ENCODE data around the gene MCEMP1.

Gene MCEMP1

GRCh38 chr19:7680606-7681339 lies 3.9 kb downstream of the MCEMP1 start, which contains the start of gene TRAPPC5:
TRAPPC5 (plus strand) TSS chr19:7680833; CDS start chr19:7682254, 1,421 bp downstream.
- peaks cover 9 to 25% (median 21%) of the 10 kb centered on the region in 5 donors for H3K27me3 ChIP-seq (ENCODE audit: control insufficient read depth in 5 of 5, insufficient read depth in 4 of 5, low read length in 5 of 5)
- H3K4me1 ChIP-seq (ENCODE audit: control insufficient read depth in 5 of 5, insufficient read depth in 5 of 5, low read length in 5 of 5): peaks cover 0 to 32% (median 16%) of the 10 kb centered on the region in 5 donors
- H3K36me3 ChIP-seq (ENCODE audit: control insufficient read depth in 5 of 5, insufficient read depth in 5 of 5, low read length in 5 of 5): peaks cover 0 to 26% (median 13%) of the 10 kb centered on the region in 5 donors
- peak within 1 kb of the TSS in 4 of 5 donors; percentile 91 to 99 (median 96) for H3K9ac ChIP-seq (ENCODE audit: low read length in 5 of 5)
- H3K9me3 ChIP-seq (ENCODE audit: control insufficient read depth in 5 of 5, low read length in 5 of 5): peaks cover 0 to 3% (median 0%) of the 10 kb centered on the region in 5 donors
- H3K27ac ChIP-seq (ENCODE audit: low read depth, low read length): peak within 1 kb of the TSS; percentile 67
- peak within 1 kb of the TSS; percentile 76 to 95 (median 93) for H3K4me3 ChIP-seq (ENCODE audit: low read depth in 1 of 5, low read length in 5 of 5)

- H3K27ac ChIP-seq (ENCODE audit: low read depth, low read length): peak overlapping the region; percentile 67
- H3K4me1 ChIP-seq (ENCODE audit: control insufficient read depth in 5 of 5, insufficient read depth in 5 of 5, low read length in 5 of 5): peaks cover 0 to 31% (median 16%) of the 10 kb centered on the region in 5 donors
- H3K4me3 ChIP-seq (ENCODE audit: low read depth in 1 of 5, low read length in 5 of 5): peak overlapping the region; percentile 76 to 95 (median 93)
- peaks cover 9 to 25% (median 21%) of the 10 kb centered on the region in 5 donors for H3K27me3 ChIP-seq (ENCODE audit: control insufficient read depth in 5 of 5, insufficient read depth in 4 of 5, low read length in 5 of 5)
- peaks cover 0 to 3% (median 0%) of the 10 kb centered on the region in 5 donors for H3K9me3 ChIP-seq (ENCODE audit: control insufficient read depth in 5 of 5, low read length in 5 of 5)
- H3K9ac ChIP-seq (ENCODE audit: low read length in 5 of 5): peak overlapping the region in 4 of 5 donors; percentile 91 to 99 (median 96)
- peaks cover 0 to 26% (median 13%) of the 10 kb centered on the region in 5 donors for H3K36me3 ChIP-seq (ENCODE audit: control insufficient read depth in 5 of 5, insufficient read depth in 5 of 5, low read length in 5 of 5)
Measured at GRCh38 chr19:7681340-7682174, 4.7 kb downstream of the MCEMP1 start.

GRCh38 chr19:7682175-7682855 lies 5.4 kb downstream of the MCEMP1 start:
- peak overlapping the region in 4 of 5 donors; percentile 76 to 95 (median 94) for H3K4me3 ChIP-seq (ENCODE audit: low read depth in 1 of 5, low read length in 5 of 5)
- H3K27ac ChIP-seq (ENCODE audit: low read depth, low read length): no peak overlapping the region
- H3K9ac ChIP-seq (ENCODE audit: low read length in 5 of 5): peak overlapping the region in 2 of 5 donors; percentile 98 to 99
- H3K36me3 ChIP-seq (ENCODE audit: control insufficient read depth in 5 of 5, insufficient read depth in 5 of 5, low read length in 5 of 5): peaks cover 0 to 26% (median 13%) of the 10 kb centered on the region in 5 donors
- peaks cover 0 to 26% (median 16%) of the 10 kb centered on the region in 5 donors for H3K4me1 ChIP-seq (ENCODE audit: control insufficient read depth in 5 of 5, insufficient read depth in 5 of 5, low read length in 5 of 5)
- peaks cover 9 to 21% (median 16%) of the 10 kb centered on the region in 5 donors for H3K27me3 ChIP-seq (ENCODE audit: control insufficient read depth in 5 of 5, insufficient read depth in 4 of 5, low read length in 5 of 5)
- peaks cover 0 to 3% (median 0%) of the 10 kb centered on the region in 5 donors for H3K9me3 ChIP-seq (ENCODE audit: control insufficient read depth in 5 of 5, low read length in 5 of 5)

DNA sequence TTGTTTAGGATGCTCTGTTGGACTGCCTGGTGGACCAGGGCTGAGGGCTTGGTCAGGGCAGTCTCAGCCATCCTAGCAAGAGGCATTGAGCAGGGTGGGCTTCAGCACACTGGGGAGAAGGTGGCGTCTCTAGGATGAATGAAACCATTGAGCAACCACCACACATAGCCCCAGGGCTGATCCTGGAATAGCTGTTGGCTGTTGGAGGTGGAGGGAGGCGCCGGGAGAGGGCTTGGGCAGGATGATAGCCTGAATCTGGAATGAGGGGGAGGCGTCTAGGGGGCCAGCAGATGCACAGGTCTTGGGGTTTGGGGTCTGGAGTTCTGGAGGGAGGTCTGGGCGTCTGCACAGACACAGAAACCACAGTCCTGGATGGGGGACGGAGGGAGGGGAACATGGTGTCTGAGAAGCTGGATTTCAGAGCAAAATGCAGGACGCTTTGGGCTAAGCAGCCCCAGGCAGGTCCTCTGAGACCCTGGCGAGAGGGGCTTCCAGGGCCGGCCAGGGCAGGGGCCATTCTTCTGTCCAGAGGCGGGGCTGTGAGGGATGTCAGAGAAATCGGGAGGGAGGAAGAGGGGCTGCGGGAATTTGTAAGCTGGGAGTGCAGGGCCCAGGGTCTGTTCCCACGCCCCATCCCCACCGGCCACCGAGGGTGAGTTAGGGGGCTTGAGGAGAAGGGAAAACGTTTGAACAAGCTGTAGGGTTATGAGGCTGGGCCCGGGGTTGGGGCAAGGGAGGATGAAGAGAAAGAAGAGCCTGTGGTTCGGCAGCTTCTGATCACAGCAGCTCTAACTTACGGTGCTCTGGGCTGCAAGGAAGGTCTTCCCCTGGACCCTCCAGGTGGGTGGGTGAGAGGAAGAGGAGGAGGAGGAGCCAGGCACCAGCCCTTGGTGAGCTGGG lies 8.9 kb downstream of the MCEMP1 start:
- no peak overlapping the region for H3K27ac ChIP-seq (ENCODE audit: low read depth, low read length)
- H3K36me3 ChIP-seq (ENCODE audit: control insufficient read depth in 5 of 5, insufficient read depth in 5 of 5, low read length in 5 of 5): peaks cover 0 to 26% (median 13%) of the 10 kb centered on the region in 5 donors
- no peaks in the 10 kb centered on the region for H3K9me3 ChIP-seq (ENCODE audit: control insufficient read depth in 5 of 5, low read length in 5 of 5)
- peaks cover 0 to 17% (median 13%) of the 10 kb centered on the region in 5 donors for H3K4me1 ChIP-seq (ENCODE audit: control insufficient read depth in 5 of 5, insufficient read depth in 5 of 5, low read length in 5 of 5)
- peaks cover 0 to 18% (median 5%) of the 10 kb centered on the region in 5 donors for H3K27me3 ChIP-seq (ENCODE audit: control insufficient read depth in 5 of 5, insufficient read depth in 4 of 5, low read length in 5 of 5)
- no peak overlapping the region for H3K4me3 ChIP-seq (ENCODE audit: low read depth in 1 of 5, low read length in 5 of 5)
- peak overlapping the region in 1 of 5 donors; percentile 30 for H3K9ac ChIP-seq (ENCODE audit: low read length in 5 of 5)

GRCh38 chr19:7687177-7687576 lies 10.3 kb downstream of the MCEMP1 start:
- Histone ChIP-seq H3K4me1 (ENCODE audit: control insufficient read depth in 5 of 5, insufficient read depth in 5 of 5, low read length in 5 of 5) (peaks cover 0 to 4% (median under 1%) of the 10 kb centered on the region in 5 donors), H3K9me3 (ENCODE audit: control insufficient read depth in 5 of 5, low read length in 5 of 5) (no peaks in the 10 kb centered on the region), H3K9ac (ENCODE audit: low read length in 5 of 5) (no peak overlapping the region), H3K4me3 (ENCODE audit: low read depth in 1 of 5, low read length in 5 of 5) (no peak overlapping the region), H3K27me3 (ENCODE audit: control insufficient read depth in 5 of 5, insufficient read depth in 4 of 5, low read length in 5 of 5) (peaks cover 0 to 22% (median 11%) of the 10 kb centered on the region in 5 donors), H3K36me3 (ENCODE audit: control insufficient read depth in 5 of 5, insufficient read depth in 5 of 5, low read length in 5 of 5) (peaks cover 0 to 26% (median 13%) of the 10 kb centered on the region in 5 donors), H3K27ac (ENCODE audit: low read depth, low read length) (no peak overlapping the region)

DNA sequence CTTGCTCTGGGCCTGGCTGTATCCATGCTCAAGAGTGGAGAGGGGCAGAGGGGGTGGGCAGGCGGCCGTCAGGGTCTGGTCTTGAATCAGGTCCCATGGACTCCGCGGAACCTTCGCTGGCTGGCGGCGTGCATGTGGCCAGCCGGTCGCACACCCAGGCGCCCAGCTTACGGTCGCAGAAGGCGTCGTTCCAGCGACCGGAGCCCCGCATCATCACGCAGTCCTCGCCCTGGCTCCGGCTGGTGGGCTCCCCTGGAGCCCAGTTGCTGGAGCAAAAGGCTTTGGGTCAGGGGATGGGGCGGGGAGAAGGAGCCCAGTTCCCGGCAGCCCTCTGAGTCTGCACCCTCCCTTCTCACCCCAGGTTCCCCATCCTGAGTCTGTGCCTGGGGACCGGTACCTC lies 12.3 kb downstream of the MCEMP1 start:
- Histone ChIP-seq H3K9me3 (ENCODE audit: control insufficient read depth in 5 of 5, low read length in 5 of 5) (no peaks in the 10 kb centered on the region), H3K27ac (ENCODE audit: low read depth, low read length) (no peak overlapping the region)

DNA sequence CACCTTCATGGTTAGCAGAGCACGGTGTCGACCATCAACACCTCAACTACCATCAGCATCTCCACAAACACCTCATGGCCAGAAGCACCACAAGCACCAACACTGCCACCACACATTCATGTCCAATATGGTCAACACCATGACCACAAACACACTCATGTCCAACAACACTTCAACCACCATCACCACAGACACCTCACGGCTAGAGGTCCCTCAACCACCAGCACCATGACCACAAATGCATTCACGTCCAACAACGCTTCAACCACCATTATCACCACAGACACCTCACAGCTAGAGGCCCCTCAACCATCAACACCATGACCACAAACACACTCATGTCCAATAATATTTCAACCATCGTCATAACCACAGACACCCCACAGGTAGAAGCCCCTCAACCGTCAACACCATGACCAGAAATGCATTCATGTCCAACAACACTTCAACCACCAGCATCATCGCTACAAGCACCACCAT lies 13.9 kb downstream of the MCEMP1 start:
- no peaks in the 10 kb centered on the region for H3K9me3 ChIP-seq (ENCODE audit: control insufficient read depth in 5 of 5, low read length in 5 of 5)
- peaks cover 0 to 22% (median 11%) of the 10 kb centered on the region in 5 donors for H3K27me3 ChIP-seq (ENCODE audit: control insufficient read depth in 5 of 5, insufficient read depth in 4 of 5, low read length in 5 of 5)
- H3K36me3 ChIP-seq (ENCODE audit: control insufficient read depth in 5 of 5, insufficient read depth in 5 of 5, low read length in 5 of 5): no peaks in the 10 kb centered on the region
- no peak overlapping the region for H3K27ac ChIP-seq (ENCODE audit: low read depth, low read length)
- H3K9ac ChIP-seq (ENCODE audit: low read length in 5 of 5): no peak overlapping the region
- peaks cover 0 to 4% (median 0%) of the 10 kb centered on the region in 5 donors for H3K4me1 ChIP-seq (ENCODE audit: control insufficient read depth in 5 of 5, insufficient read depth in 5 of 5, low read length in 5 of 5)
- H3K4me3 ChIP-seq (ENCODE audit: low read depth in 1 of 5, low read length in 5 of 5): no peak overlapping the region

More for the DNA sequence above, 12.3 kb downstream of the MCEMP1 start:
- H3K4me1 ChIP-seq (ENCODE audit: control insufficient read depth in 5 of 5, insufficient read depth in 5 of 5, low read length in 5 of 5): no peaks in the 10 kb centered on the region
- peaks cover 0 to 22% (median 11%) of the 10 kb centered on the region in 5 donors for H3K27me3 ChIP-seq (ENCODE audit: control insufficient read depth in 5 of 5, insufficient read depth in 4 of 5, low read length in 5 of 5)
- no peak overlapping the region for H3K9ac ChIP-seq (ENCODE audit: low read length in 5 of 5)
- H3K4me3 ChIP-seq (ENCODE audit: low read depth in 1 of 5, low read length in 5 of 5): no peak overlapping the region
- H3K36me3 ChIP-seq (ENCODE audit: control insufficient read depth in 5 of 5, insufficient read depth in 5 of 5, low read length in 5 of 5): peaks cover 0 to 7% (median 0%) of the 10 kb centered on the region in 5 donors

- Histone ChIP-seq H3K9ac (ENCODE audit: low read length in 5 of 5) (no peak overlapping the region), H3K27me3 (ENCODE audit: control insufficient read depth in 5 of 5, insufficient read depth in 4 of 5, low read length in 5 of 5) (peaks cover 0 to 22% (median 11%) of the 10 kb centered on the region in 5 donors), H3K4me1 (ENCODE audit: control insufficient read depth in 5 of 5, insufficient read depth in 5 of 5, low read length in 5 of 5) (peaks cover 0 to 4% (median 0%) of the 10 kb centered on the region in 5 donors), H3K4me3 (ENCODE audit: low read depth in 1 of 5, low read length in 5 of 5) (no peak overlapping the region), H3K9me3 (ENCODE audit: control insufficient read depth in 5 of 5, low read length in 5 of 5) (no peaks in the 10 kb centered on the region), H3K27ac (ENCODE audit: low read depth, low read length) (no peak overlapping the region), H3K36me3 (ENCODE audit: control insufficient read depth in 5 of 5, insufficient read depth in 5 of 5, low read length in 5 of 5) (no peaks in the 10 kb centered on the region)
Measured at GRCh38 chr19:7691497-7691896, 14.6 kb downstream of the MCEMP1 start.
